Right cardiac atrium (tissue), 5 donors: ENCODE measurements around the gene ZNF618. TPM values are rescaled to one million over a fixed set of nuclear protein-coding genes. Genes with fewer than 3 reads are reported as not detected.

Source experiments
- ATAC-seq, 2 donors: fragments of 200-7000 bp; cut with Tn5 transposase; one replicate each; pipeline versions ENCODE4 v1.8.0 to v1.9.1; 2020; ENCODE audit warnings: moderate library complexity in 2 of 2, mild to moderate bottlenecking in 1 of 2
- DNase-seq, 3 donors: peaks; one replicate each; pipeline ENCODE4 v3.0.0-alpha.2; 2020
- H3K27ac ChIP-seq: one replicate; pipeline ENCODE4 v1.5.1; 2013; ENCODE audit warnings: mild to moderate bottlenecking, low read length, control low read depth, moderate library complexity
- H3K27me3 ChIP-seq: one replicate; pipeline ENCODE4 v1.6.1; 2013; ENCODE audit not compliant: control insufficient read depth, insufficient read depth
- H3K4me1 ChIP-seq: one replicate; pipeline ENCODE4 v1.6.1; 2013; ENCODE audit warnings: low read length; ENCODE audit not compliant: control insufficient read depth, insufficient read depth
- H3K4me3 ChIP-seq: one replicate; pipeline ENCODE4 v1.5.1; 2013; ENCODE audit warnings: low read length, control low read depth
- H3K9me3 ChIP-seq: one replicate; pipeline ENCODE4 v1.6.1; 2013; ENCODE audit warnings: low read length; ENCODE audit not compliant: control insufficient read depth
- whole genome bisulfite sequencing: extraction: QIAGEN DNeasy Blood & Tissue Kit; methylation state at CpG from one replicate; pipeline ENCODE4 v1.1.7; 2013; 5-methylcytosine and 5-hydroxymethylcytosine counted together
- intact Hi-C, 4 donors: fragments of 100-400 bp; cut with DNase I; formaldehyde crosslinking; loops; one replicate each; pipeline versions ENCODE4 v1.11.0 to v1.14.0; 2022 to 2023
- polyA plus RNA-seq: library from polyadenylated mRNA; stranded (reverse); fragments of 200-250 nt; gene quantifications from one replicate; pipeline ENCODE4 v1.2.3, GENCODE V29; 2013
- total RNA-seq, 4 donors: library from RNA; stranded (reverse); fragmentation: NEBNext Ultra II Directional; extraction: Animal tissue kit (Norgen Biotek cat#: 25700); gene quantifications; one replicate each; pipeline ENCODE4 v1.2.1, GENCODE V29; 2021
- donor health status: healthy with polysubstance abuse.
- donor health status: DM: no; HTN: yes; CAD: no.
- donor health status: DM: no; HTN: no; CAD: no.
- donor health status: DM: no; HTN: yes; CAD: no; lungs with severe emphysema.
- donor health status: DM: yes; HTN: yes; CAD: no.

Gene ZNF618
- total and polyA plus RNA-seq, 5 donors, result 1.4 to 3.3 (median 2.7) TPM

- ATAC-seq (no peak), DNase-seq (no peak)
- Histone ChIP-seq H3K9me3 (no peaks in the 10 kb centered on the region), H3K27ac (no peak overlapping the region), H3K27me3 (no peaks in the 10 kb centered on the region), H3K4me1 (peaks cover 2% of the 10 kb centered on the region), H3K4me3 (no peak overlapping the region)
- WGBS, result 91% methylated on average over 5 of the region's 5 CpGs
- intact Hi-C loops, result loop anchor here in 1 of 4 donors (10.0 kb wide), 1 partner anchor 322 kb away; no protein-coding TSS in a partner anchor
Measured at GRCh38 chr9:114056527-114056926, 180.4 kb downstream of the ZNF618 start.

- Histone ChIP-seq H3K27ac (no peak overlapping the region), H3K9me3 (no peaks in the 10 kb centered on the region), H3K4me1 (peaks cover 2% of the 10 kb centered on the region), H3K4me3 (no peak overlapping the region), H3K27me3 (no peaks in the 10 kb centered on the region)
- DNase-seq (no peak), ATAC-seq (no peak)
- intact Hi-C loops, result loop anchor here in 1 of 4 donors (10.0 kb wide), 1 partner anchor 323 kb away; no protein-coding TSS in a partner anchor
- 81% methylated on average over 7 of the region's 7 CpGs for WGBS
Measured at GRCh38 chr9:114057161-114057885, 181.2 kb downstream of the ZNF618 start.

- peaks cover 2% of the 10 kb centered on the region for H3K4me1 ChIP-seq
- H3K9me3 ChIP-seq, result no peaks in the 10 kb centered on the region
- no peaks in the 10 kb centered on the region for H3K27me3 ChIP-seq
- H3K27ac ChIP-seq, result no peak overlapping the region
- no peak for ATAC-seq
- DNase-seq, result no peak
- intact Hi-C loops, result loop anchor here in 1 of 4 donors (10.0 kb wide), 1 partner anchor 324 kb away; no protein-coding TSS in a partner anchor
- WGBS, result 75% methylated on average over 4 of the region's 4 CpGs
- no peak overlapping the region for H3K4me3 ChIP-seq
Measured at GRCh38 chr9:114058688-114059046, 182.6 kb downstream of the ZNF618 start.

- Histone ChIP-seq H3K27ac (no peak overlapping the region), H3K9me3 (no peaks in the 10 kb centered on the region), H3K27me3 (no peaks in the 10 kb centered on the region), H3K4me3 (no peak overlapping the region), H3K4me1 (peaks cover 2% of the 10 kb centered on the region)
- intact Hi-C loops, result loop anchor here in 1 of 4 donors (10.0 kb wide), 1 partner anchor 324 kb away; no protein-coding TSS in a partner anchor
- ATAC-seq (peak; percentile 38 to 58), DNase-seq (peak; percentile 34 to 76 (median 64))
- WGBS, result 62% methylated on average over 8 of the region's 8 CpGs
Measured at GRCh38 chr9:114059047-114059803, 183.1 kb downstream of the ZNF618 start.

- Histone ChIP-seq H3K9me3 (no peaks in the 10 kb centered on the region), H3K4me3 (no peak overlapping the region), H3K4me1 (peaks cover 2% of the 10 kb centered on the region), H3K27me3 (no peaks in the 10 kb centered on the region), H3K27ac (no peak overlapping the region)
- intact Hi-C loops, result no loop called here
- DNase-seq (no peak), ATAC-seq (no peak)
- WGBS, result 92% methylated on average over 8 of the region's 8 CpGs
Measured at GRCh38 chr9:114060070-114060469, 184.0 kb downstream of the ZNF618 start.

GRCh38 chr9:114060711-114061110 is 184.6 kb downstream of the ZNF618 start:
- peaks cover 2% of the 10 kb centered on the region for H3K4me1 ChIP-seq
- H3K9me3 ChIP-seq, result no peaks in the 10 kb centered on the region
- WGBS, result 65% methylated on average over 9 of the region's 9 CpGs
- DNase-seq (no peak), ATAC-seq (no peak)
- no peak overlapping the region for H3K27ac ChIP-seq
- H3K4me3 ChIP-seq, result no peak overlapping the region
- intact Hi-C loops, result no loop called here
- H3K27me3 ChIP-seq, result no peaks in the 10 kb centered on the region

- Histone ChIP-seq H3K4me3 (no peak overlapping the region), H3K27ac (no peak overlapping the region), H3K9me3 (no peaks in the 10 kb centered on the region), H3K4me1 (peaks cover 2% of the 10 kb centered on the region), H3K27me3 (no peaks in the 10 kb centered on the region)
- intact Hi-C loops, result no loop called here
- DNase-seq (no peak), ATAC-seq (no peak)
- 97% methylated on average over 12 of the region's 12 CpGs for WGBS
Measured at GRCh38 chr9:114061292-114061691, 185.2 kb downstream of the ZNF618 start.

- H3K4me1 ChIP-seq, result peaks cover 2% of the 10 kb centered on the region
- H3K27ac ChIP-seq, result no peak overlapping the region
- no peaks in the 10 kb centered on the region for H3K27me3 ChIP-seq
- intact Hi-C loops, result no loop called here
- H3K9me3 ChIP-seq, result no peaks in the 10 kb centered on the region
- ATAC-seq, result no peak
- no peak overlapping the region for H3K4me3 ChIP-seq
- DNase-seq, result no peak
- WGBS, result 61% methylated on average over 4 of the region's 4 CpGs
Measured at GRCh38 chr9:114061830-114062474, 185.8 kb downstream of the ZNF618 start.

- H3K9me3 ChIP-seq, result no peaks in the 10 kb centered on the region
- intact Hi-C loops, result no loop called here
- ATAC-seq (no peak), DNase-seq (no peak)
- no peak overlapping the region for H3K4me3 ChIP-seq
- H3K27ac ChIP-seq, result no peak overlapping the region
- H3K4me1 ChIP-seq, result no peaks in the 10 kb centered on the region
- WGBS, result 89% methylated on average over 8 of the region's 8 CpGs
- H3K27me3 ChIP-seq, result no peaks in the 10 kb centered on the region
Measured at GRCh38 chr9:114065304-114065703, 189.2 kb downstream of the ZNF618 start.

- intact Hi-C loops, result no loop called here
- 90% methylated on average over 9 of the region's 9 CpGs for WGBS
- Histone ChIP-seq H3K4me1 (peaks cover 6% of the 10 kb centered on the region), H3K27me3 (no peaks in the 10 kb centered on the region), H3K27ac (no peak overlapping the region), H3K9me3 (no peaks in the 10 kb centered on the region), H3K4me3 (no peak overlapping the region)
- no peak for DNase-seq
- ATAC-seq, result no peak
Measured at GRCh38 chr9:114069476-114070187, 193.5 kb downstream of the ZNF618 start.
